SKM-1 (cell line): Measurements from ENCODE around the gene MAD1L1.
"Not testable (repeated sequence)": the region's sequence is repeated elsewhere in the genome, so short reads cannot be mapped to it uniquely, and the experiment has no call there.

Experiments
- DNase-seq: peaks from one replicate; lab custom pipeline; 2025; ENCODE audit not compliant: unreplicated experiment; lab: John Stamatoyannopoulos, UW

The MAD1L1 gene

DNA sequence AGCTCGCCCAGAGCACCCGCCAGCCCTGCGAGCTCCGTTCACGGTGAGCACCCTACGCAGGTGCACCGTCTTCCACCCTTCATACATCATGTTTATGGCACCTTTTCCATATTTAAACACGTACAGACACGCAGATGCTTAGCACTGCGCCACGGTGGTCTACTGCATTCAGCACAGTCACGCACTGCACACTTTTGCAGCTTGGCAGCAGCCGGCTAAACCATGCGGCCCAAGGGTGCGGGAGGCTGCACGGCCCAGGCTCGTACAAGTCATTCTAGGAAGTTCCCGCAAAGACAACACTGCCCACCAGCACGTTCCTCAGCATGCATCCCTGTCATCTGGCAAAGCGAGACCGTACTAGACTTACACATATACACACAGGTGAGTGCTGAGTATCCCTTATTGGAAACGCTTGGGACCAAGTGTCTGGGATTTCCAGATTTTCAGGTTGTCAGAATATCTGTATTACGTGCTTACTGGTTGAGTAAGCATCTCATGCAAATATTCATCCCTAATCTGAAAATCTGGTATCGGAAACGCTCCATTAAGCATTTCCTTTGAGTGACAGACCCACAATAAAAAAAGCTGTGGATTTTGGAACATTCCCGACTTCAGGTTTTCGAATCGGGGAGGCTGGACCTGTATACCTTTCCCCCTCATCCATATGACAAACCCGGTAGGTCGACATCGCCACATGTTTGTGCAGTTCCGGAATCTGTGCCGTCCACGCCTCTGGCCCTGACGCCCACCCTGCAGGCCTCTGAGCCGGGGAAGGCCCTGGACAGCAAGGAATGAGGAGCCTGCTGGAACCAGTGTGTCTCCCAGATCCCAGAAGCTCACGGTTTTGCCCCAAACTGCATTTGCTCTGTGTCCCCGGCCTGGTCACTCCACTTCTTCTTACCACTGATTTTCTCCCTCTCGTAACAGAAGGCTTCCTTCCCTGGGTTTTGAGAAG is 340.5 kb downstream of the MAD1L1 start:
- DNase-seq, result no peak

DNA sequence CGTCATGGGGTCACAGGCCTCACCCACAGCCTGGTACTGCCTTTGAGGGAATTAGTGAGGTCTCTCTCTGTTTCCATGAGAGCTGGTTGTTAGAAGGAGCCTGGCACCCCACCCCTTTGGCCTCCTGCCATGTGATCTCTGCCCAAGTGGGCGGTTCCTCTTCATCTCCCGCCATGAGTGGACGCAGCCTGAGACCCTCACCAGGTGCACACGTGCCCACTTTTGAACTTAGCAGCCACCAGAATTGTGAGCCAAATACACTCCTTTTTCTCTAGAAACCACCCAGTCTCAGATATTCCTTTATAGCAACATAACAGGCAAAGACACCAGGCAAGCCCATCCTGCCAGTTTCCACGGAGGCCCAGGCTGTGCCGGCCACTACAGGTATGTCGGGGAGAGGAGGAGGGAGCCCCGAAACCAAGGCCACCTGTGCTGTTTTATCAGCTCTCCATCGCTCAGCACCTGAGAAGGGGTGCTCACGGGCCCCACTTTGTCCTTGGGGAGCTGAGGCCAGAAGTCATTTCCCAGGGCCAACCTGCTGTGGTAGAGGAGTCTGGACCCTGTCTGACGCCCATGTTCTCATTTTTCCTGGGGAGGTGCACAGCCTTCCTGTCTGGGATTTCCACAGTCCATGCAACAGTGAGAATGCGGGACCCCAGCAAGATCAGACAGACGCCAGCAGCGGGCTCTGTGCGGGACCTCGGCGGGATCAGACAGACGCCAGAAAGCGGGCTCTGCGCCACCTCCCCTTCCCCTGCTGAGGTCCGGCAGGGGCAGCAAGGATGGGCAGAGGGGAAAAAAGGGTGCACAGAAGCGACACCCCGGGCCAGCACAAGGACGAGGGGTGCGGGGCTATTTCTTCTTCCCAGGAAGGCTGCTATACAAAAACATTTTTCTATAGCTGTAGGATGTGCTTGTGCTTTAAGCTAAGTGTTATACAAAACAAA is 342.2 kb downstream of the MAD1L1 start:
- no peak for DNase-seq

DNA sequence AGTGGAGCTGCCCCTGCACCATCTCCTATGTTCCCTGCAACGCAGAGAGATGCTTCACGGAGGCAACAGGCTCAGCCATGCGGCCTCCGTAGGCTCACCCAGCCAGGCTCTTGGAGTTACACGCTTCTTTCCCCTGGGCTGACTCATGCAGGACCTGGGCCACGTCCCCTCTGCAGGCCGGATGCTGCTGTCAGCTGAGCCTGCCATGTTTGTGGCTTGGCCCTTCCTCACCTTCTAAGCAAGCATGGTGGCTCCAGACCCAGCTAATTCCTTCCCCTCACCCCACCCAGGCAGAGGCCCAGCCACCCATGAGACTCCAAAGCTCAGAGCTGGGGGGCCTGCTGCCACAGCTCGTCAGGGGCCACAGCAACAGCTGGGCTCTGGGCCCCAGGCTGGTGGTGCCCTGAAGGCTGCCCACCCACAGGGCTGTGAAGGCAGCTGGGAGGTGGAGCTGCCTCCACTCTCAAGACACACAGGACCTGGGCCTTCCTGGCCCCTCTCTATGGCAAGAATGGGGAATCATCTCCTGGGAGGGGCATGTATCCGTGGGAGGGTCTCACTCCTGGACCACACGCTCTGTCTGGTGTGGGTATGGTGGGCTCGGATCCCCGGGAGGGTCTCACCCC is 343.1 kb downstream of the MAD1L1 start:
- DNase-seq, result no peak

DNA sequence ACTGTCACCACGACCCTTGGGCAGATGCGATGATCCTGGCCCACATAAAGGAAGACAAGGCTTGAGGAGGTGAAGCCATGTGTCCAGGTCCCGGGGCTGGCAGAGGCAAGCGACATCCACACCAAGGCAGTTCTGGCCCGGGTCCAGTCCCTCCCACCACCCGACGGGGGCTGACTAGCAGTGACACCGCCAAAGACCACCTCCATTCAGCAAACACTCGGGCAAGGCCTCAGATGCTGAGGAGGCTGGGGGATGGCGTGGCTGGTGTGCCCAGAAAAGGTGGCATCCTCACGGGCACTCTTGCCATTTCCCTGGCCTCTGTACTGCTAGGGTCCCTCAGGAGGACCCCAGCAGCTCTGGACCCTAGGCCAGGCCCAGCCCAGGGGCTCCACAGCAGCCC is 343.7 kb downstream of the MAD1L1 start:
- no peak for DNase-seq

DNA sequence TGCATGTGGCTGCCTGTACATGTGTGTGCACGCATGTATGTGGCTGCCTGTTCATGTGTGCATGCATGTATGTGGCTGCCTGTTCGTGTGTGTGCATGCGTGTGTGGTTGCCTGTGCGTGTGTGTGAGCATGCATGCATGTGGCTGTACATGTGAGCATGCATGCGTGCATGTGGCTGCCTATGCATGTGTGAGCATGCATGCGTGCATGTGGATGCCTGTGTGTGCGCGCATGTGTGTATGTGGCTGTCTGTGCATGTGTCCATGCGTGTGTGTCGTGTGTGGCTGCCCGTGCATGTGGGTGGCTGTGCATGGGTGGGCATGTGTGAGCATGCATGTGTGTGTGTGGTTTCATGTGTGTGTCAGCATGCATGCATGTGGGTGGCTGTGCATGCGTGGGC is 344.3 kb downstream of the MAD1L1 start:
- DNase-seq, result no peak

DNA sequence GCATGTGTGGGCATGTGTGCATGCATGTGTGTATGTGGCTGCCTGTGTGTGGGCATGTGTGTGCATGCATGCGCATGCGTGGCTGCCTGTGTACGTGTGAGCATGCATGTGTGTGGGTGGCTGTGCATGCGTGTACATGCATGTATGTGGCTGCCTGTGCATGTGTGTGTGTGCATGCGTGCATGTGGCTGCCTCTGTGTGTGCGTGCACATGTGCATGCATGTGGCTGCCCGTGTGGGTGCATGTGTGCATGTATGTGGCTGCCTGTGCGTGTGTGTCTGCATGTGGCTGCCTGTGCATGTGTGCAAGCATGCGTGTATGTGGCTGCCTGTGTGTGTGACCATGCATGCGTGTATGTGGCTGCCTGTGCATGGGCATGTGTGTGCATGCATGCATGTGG is 345.5 kb downstream of the MAD1L1 start:
- no peak for DNase-seq

DNA sequence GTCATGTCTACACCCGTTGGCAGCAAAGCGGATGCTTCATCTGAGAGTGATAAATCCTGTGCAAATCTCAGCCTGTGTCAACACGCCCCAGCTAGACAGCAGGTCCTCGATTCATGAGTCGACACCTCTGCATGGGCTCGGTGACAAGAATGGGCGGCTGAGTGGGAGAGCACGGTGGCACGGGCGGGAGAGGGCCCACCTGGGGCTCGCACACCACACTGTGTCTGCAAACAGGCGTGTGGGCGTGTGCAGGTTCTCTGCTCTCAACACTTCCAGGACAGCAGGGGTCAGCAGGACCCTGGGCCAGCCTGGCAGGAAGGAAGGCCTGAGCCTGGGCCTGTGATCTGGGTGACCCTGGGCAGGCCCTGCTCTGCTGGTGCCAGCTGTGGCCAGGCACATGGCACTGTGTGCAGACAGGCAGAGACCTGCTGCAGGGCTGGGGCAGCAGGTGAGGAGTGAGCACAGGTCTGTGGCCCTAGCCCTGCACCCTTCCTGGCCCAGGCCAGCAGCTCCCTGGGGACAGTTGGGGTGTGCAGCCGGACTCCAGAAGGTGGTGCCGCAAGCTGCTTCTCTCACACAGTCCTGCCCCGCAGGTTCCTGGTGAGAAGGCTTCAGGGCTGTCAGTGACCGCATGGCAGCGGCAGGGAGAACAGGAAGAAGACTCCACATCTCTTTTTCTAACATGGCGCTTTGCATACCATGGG is 346.2 kb downstream of the MAD1L1 start:
- DNase-seq, result no peak

DNA sequence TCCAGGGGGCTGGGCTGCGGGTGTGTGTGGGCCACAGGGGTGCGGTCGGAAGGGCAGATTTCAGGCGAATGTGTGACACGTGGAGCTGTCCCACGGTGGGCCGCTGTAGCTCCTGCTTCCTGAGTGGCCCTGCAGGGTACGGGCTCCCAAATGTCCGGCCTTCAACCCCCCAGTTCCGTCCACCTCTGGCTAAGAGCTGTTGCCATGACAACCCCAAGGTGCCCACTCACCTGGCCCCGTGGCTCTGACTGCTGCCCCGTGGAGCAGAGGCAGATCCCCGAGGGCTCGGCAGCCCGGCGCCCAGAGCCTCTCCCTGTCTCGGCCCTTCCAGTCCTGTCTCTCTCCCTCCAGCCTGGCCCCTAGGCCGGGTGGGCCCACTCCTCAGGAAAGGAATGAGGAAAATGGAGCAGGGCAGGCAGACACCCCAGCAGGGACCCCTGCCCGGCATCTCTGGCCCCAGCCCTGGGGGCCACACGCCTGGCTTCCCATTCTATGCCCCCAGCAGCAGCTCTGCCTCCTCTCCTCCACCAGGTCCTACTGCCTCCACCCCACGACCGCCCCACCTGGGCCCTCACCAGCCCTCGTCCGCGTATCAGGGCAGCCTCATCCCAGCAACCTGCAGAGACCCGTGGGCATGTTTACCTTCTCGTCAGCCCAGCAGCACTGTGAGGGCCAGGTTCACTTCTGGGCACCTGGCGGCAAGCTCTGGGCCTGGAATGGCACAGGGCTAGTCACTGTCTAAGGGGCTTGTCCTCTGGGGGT is 347.1 kb downstream of the MAD1L1 start:
- no peak for DNase-seq

DNA sequence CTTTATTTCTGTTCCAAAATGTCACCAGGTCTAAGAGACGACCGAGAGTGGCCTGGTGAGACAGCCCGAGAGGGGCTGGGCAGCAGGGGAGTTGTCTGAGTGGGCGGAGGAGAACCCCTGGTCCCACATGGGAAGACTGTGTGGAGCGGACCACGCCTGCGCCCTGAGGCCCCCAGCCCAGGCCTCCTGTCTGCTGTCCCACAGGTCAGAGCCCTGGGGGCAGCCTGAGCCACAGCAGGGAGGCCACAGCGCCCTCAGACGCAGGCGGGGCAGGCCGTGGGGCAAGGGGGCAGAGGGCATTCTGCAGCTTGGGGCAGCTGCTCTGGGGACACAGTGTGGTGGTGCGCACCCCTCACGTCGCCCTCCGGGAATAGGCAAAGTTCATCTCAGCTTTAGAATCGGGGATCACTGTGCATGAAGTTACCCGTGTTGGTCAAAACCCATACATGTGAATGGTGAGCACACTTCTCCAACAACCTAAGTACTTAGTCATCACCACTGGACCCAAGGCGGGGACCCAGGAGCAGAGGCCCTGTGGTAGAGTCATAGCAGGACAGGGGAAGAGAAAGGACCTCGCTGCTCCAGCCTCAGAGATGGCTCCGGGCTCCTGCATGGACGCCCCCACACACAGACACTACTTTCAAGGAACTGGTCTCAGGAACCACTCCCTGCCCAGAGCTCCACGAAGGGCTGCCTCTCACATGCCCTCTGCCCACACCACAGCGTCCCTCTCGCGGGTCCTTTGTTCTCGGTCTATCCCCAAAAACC is 348.0 kb downstream of the MAD1L1 start:
- DNase-seq, result no peak

DNA sequence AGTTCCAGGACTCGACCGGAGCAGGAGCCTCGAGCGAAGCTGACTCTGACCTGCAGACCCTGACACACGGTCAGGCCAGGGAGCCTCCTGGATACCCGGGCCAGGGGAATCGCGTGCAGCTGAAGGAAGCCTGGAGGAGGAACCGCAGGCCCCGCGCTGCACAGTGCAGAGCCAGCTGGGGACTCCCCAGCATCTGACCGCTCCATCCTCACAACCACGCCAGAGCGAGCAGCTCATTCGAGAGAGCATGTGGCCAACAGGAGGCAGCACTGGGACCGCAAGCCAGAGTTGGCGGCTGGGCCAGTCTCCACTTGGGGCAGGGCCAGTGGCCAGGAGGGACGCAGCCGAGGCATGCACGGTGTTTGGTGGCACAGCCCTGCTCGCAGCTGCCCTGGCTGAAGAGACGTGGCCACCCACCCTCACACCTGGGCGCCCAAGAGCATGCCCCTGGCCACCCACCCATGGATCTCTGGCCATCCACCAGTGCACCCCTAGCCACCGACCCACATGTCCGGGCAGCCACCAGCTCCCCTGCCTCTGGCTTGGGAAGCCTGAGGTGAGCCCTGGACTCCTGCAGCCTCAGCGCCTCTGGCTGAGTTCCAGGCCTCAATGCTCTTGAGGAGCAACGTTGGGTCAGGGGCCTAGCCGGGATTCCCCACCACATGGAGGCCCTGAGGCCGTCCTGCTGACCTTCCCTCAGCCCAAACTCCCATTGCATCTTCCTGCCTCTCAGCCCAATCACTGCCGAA is 348.7 kb downstream of the MAD1L1 start:
- no peak for DNase-seq

DNA sequence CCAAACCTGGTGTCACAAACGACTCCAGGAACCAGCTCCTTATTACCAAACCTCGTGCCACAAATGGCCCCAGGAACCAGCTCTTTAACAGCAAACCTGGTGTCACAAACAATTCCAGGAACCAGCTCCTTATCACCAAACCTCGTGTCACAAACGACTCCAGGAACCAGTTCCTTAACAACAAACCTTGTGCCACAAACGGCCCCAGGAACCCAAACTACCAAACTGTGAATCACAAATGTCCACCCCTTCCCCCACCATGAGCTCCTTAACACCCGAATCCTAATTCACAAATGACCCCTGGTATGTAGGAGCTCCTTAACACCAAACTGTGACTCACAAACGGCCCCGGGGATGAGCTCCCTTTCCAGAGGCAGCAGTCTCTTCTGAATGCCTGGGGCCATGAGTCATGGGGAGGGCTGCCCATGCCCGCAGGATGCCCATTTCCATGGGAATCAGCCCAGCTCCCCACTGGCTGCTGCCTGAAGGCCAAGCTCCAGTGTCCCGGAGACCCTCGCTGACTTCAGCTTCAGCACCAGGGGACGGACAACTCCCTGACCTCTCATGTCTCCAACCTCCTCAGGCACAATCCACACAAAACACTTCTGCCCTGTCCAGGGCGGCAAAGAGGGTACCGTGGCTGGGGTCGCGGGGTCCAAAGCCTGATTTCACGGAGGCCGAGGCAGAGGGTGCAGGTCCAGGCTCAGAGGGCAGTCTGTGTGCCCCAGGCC is 349.5 kb downstream of the MAD1L1 start:
- no peak for DNase-seq

DNA sequence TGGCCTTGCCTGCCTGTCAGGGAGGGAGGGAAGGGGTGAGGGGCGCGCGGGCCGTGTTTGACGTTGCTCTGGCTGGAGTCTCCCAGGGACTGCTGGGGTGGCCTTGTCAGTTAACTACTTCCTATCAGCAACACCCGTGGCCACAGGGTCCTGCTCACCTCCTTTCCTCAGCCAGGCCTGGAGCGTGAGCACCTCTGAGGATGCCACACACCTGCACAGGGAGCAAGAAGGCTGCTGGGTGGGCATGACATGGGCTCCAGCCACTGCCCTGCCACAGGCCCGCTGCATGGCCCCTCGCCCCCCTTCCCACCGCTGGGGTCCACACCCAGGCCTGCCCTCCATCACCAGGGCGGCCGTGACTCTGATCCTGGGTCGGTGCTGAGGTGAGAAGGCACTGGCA is 350.3 kb downstream of the MAD1L1 start:
- no peak for DNase-seq

DNA sequence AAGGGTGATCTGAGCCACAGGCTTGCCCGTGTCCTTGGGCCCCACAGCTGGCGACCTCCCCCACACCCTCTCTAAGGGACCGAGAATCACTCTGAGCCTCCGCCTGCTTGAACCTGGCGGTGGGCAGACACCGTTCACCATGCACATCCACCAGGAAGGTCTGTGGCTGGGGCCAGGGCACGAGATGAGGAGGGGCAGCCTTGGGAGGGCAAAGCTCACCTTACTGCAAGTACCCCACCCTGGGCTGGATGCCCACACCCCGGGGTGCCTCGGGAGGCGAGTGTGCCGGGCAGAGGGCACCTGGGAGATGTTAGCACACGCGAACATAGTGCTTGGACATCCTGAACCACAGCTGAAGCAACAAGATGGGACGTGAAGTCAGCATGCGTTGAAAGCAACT is 350.8 kb downstream of the MAD1L1 start:
- no peak for DNase-seq

DNA sequence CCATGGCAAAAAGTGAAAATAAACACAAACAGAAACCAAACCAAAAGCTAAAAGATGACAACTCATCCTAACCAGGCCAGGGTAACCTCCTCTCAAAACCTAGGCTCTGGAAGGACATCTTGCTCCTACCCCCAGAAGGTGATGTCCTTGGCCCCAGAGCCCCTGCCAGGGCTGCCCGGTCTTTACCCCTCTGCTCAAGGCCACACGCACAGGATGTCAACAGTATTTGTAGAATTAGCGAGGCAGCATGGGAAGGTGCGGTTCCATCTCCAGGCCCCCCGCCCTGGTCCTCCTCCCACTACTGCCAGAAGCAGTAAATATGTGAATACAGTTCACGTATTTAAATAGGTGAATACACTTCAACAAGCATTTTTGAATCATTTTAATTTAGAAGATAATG is 356.1 kb downstream of the MAD1L1 start:
- DNase-seq, result not testable (repeated sequence)

DNA sequence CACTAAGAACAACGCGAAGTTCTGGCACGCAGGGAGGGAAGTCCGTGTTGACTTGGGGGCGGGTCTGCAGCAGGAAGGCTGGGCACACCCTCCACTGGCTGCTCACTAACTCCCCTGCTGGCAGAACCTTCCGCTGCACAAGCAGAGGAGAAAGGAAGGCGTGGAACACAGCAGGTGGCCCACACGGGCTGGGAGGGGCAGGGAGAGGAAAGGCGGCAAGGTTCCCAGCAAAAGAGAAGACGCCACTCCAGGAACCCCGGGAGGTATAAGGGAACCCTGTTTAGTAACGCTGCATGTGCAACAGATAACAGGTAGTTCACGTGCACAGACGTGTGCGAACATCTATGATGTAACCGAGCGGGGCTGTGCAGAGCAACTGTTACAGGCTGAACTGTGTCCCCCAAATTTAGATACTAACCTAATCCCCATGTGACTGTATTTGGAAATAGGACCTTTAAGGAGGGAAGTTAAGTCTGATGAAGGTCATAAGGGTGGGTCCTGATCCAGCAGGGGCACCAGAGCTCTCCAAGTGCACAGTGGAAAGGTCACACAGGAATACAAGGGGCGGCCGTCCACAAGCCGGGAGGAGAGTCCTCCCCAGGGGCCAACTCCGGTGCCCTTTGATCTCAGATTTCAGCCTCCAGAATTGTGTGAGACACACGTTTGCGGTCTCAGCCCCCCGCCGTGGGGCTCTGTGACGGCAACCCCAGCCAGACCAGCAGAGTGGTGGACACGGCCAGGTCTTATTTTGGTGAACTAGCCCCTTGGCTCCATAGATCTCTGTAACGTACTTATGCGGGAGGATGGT is 357.1 kb downstream of the MAD1L1 start:
- not testable (repeated sequence) for DNase-seq

DNA sequence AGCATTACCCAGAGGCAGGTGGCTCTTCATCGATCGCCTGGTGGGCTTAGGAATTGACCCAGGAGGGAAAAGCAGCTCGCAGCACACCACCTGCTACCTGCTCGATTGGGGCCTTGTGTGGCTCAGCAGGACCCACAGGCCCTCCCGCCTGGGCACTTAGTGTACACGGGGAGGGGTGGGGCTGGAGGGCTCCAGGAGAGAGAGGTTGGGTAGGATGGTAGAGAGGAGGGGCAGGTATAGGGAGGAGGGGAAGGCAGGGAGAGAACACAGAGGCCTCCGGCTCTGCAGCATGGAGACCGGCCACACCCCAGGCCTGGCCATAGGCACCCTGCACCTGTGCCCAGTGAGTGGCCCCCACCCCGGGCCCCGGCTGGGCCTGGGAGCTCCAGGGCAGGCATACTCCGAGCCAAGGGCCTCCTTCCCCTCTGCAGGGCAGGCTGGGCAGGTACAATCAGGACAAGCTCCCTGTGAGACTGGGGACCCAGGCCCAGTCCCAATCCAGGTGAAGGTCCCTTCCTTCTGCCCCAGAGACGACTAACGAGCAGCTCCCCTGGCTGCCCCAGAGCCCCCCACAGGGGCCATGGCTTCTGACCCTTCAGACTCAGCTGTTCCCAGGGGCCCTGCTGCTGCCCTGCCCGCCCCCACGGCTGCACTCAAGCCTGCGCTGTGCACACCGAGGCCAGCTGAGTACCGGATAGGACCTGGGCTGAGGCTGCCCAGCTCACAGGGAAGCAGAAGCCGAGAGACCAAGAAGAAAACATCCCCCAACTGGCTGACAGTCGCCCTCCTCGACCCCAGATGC is 358.0 kb downstream of the MAD1L1 start:
- not testable (repeated sequence) for DNase-seq
